ENCODE data around the gene UCK1.

DNA sequence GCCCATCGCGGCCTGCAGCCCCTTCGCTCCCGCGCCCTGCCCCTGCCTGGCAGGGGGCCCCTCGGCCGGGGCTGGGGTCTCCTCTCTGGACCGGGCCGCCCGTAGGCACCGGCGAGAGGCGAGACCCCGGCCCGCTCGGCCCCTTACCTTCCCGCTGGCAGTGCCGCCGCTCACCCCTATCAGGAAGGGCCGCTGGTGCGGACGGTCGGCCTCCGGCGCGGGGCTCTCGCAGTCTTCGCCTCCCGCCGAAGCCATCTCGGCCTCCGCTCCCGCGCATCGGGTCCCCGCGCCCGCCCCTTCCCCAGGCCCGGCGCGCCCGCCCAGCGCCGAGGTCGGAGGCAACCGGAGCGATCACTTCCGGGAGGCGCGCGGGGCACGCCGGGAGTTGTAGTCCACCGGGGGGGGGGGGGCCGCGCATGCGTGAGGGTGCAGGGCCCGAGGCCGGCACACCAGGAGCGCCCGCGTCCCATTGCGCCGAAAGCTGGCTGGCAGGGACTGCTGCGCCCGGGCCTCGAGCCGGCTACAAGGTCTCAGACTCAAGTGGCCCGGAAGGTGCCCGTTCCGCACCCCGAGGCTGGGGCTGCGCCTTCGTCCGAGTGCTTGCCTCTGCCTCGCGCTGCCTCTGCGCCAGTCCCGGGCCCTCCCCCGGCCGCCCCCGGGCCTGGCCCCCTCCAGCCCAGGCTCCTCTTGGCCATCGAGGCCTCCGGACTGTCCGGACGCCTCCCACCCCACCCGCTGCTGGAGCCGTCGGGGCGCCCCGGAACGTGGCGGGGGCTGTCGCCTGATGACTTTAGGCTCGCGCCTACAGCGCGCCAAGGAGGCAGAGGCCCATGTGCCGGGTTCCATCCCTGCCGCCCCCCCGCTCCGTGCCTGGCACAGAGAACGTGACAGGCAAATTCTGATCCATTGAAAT lies at the start of gene UCK1:
- TF ChIP-seq, protein P1, sequence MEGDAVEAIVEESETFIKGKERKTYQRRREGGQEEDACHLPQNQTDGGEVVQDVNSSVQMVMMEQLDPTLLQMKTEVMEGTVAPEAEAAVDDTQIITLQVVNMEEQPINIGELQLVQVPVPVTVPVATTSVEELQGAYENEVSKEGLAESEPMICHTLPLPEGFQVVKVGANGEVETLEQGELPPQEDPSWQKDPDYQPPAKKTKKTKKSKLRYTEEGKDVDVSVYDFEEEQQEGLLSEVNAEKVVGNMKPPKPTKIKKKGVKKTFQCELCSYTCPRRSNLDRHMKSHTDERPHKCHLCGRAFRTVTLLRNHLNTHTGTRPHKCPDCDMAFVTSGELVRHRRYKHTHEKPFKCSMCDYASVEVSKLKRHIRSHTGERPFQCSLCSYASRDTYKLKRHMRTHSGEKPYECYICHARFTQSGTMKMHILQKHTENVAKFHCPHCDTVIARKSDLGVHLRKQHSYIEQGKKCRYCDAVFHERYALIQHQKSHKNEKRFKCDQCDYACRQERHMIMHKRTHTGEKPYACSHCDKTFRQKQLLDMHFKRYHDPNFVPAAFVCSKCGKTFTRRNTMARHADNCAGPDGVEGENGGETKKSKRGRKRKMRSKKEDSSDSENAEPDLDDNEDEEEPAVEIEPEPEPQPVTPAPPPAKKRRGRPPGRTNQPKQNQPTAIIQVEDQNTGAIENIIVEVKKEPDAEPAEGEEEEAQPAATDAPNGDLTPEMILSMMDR (IDR thresholded peaks at IDR 0.05; ENCODE audit: low read length): no peak
- TF ChIP-seq EZH2 (optimal IDR thresholded peaks at IDR 0.05; ENCODE audit: low read depth, low read length): no peak

Data from MM.1S (cell line).